ENCODE data around the gene STARD8.

Gene STARD8

DNA sequence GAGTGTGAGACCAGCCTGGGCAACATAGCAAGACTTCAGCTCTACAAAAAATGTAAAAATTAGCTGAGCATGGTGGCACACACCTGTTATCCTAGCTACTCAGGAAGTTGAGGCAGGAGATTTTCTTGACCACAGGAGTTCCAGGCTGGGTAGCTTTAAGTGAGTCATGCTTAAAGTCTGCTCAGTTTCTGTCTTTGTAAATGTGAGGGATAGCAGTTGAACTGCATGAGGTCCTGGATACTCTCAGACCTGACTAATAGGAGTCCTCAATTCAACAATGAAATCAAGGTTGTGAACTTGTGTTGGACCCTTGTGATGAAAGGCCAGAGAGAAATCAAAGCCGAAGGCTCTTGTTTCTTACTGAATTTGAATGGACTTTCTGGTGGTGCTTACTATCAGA is 45.2 kb downstream of the STARD8 start:
- no peak for DNase-seq
- Histone ChIP-seq H3K9me3 (no peaks in the 10 kb centered on the region), H3K36me3 (no peaks in the 10 kb centered on the region), H3K4me3 (ENCODE audit: low read depth, low read length) (no peak overlapping the region), H3K4me1 (no peaks in the 10 kb centered on the region), H3K27me3 (no peaks in the 10 kb centered on the region)
- TF ChIP-seq, protein P1, sequence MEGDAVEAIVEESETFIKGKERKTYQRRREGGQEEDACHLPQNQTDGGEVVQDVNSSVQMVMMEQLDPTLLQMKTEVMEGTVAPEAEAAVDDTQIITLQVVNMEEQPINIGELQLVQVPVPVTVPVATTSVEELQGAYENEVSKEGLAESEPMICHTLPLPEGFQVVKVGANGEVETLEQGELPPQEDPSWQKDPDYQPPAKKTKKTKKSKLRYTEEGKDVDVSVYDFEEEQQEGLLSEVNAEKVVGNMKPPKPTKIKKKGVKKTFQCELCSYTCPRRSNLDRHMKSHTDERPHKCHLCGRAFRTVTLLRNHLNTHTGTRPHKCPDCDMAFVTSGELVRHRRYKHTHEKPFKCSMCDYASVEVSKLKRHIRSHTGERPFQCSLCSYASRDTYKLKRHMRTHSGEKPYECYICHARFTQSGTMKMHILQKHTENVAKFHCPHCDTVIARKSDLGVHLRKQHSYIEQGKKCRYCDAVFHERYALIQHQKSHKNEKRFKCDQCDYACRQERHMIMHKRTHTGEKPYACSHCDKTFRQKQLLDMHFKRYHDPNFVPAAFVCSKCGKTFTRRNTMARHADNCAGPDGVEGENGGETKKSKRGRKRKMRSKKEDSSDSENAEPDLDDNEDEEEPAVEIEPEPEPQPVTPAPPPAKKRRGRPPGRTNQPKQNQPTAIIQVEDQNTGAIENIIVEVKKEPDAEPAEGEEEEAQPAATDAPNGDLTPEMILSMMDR (IDR thresholded peaks at IDR 0.05; ENCODE audit: low read depth, low read length), result no peak

DNA sequence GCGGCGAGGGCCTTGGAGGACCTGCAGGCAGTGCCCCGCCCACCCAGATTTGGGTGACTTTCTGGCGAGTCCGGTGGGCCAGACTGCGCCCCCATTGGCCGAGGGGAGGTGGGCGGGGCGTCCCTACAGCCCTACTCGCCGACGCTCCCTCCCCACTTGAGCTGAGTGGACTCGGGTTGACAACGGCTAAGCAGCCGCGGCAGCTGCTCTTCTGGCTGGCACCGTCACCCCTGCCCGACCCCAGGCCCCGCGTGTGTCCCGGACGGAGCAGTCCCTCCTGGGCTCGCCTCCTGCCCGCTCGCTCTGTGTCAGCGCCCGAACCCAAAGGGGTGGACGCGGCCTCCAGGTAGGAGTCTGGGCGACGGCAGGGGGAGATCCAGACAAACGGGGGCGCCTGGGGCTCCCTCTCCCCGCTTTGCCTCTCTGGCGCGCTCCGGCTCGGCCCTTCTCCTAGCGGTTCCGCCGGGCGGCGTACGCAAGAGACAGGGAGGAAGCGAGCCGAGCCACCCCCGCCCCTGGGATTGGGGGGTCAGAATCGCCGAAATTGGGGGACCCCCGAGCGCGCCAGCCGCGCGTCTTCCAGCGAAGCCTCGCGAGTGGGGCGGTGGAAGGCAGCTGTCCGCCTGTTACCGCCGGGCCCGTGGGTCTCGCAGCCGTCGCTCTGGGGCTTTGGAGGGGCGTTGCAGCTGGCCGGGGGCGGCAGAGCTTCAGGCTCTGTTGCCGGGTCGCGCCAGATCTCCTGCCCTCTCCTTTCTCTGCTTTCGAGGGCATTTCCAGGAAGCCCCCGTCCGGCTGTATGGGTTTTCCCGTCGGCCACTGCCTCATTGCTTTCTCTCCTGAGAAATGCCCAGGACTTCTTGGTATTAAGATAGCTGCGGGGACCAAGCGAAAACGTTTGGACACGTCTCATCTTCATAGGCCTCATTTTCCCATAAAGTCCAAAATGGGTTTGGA is 46.3 kb downstream of the STARD8 start:
- peak overlapping the region; percentile 44 for H3K4me3 ChIP-seq (ENCODE audit: low read depth, low read length)
- peak; percentile 71 for DNase-seq

DNA sequence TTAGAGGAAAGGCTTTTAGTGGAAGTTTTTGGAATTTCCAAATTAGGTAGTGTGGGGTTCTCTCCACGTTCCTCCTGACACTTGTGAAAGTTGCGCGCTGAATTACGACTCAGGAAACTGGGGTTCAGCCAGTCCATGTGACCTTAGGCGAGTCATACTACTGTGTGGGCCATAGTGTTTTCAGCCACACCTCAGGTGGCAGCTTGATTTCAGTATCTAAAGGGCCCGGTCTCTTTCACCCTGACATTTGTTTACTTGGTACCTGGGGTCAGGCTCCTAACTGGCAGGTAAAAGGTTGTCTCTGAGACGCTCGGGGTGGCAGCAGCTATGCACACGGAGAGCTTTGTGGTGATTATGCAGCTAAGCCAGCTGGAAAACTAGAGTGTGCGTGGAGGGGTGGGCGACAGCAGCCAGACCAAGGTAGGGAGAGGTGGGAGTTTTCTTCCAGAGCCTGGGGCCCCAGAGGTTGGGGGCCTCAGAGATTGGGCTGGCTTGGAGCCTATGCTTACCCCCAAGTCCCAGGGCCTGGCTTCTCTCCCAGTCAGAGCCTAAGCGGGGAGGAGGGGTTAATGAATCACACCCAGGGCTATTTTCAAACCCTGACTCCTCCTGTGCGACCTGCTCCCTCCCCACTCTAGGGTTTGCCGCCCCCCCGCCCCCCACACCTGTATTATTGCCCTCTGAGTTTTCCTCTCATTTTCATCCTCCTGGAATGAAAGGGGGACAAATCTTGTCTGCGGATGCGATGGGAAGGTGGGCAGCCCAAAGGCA is 47.2 kb downstream of the STARD8 start:
- H3K27me3 ChIP-seq, result no peaks in the 10 kb centered on the region
- H3K36me3 ChIP-seq, result no peaks in the 10 kb centered on the region
- DNase-seq, result no peak
- H3K4me3 ChIP-seq (ENCODE audit: low read depth, low read length), result no peak overlapping the region
- H3K4me1 ChIP-seq, result no peaks in the 10 kb centered on the region
- no peaks in the 10 kb centered on the region for H3K9me3 ChIP-seq
- TF ChIP-seq, protein P1 (IDR thresholded peaks at IDR 0.05; ENCODE audit: low read depth, low read length), result no peak

More for the DNA sequence above, 46.3 kb downstream of the STARD8 start:
- no peaks in the 10 kb centered on the region for H3K9me3 ChIP-seq
- H3K27me3 ChIP-seq, result no peaks in the 10 kb centered on the region
- H3K36me3 ChIP-seq, result no peaks in the 10 kb centered on the region
- no peaks in the 10 kb centered on the region for H3K4me1 ChIP-seq
- TF ChIP-seq, protein P1 (IDR thresholded peaks at IDR 0.05; ENCODE audit: low read depth, low read length), result no peak

DNA sequence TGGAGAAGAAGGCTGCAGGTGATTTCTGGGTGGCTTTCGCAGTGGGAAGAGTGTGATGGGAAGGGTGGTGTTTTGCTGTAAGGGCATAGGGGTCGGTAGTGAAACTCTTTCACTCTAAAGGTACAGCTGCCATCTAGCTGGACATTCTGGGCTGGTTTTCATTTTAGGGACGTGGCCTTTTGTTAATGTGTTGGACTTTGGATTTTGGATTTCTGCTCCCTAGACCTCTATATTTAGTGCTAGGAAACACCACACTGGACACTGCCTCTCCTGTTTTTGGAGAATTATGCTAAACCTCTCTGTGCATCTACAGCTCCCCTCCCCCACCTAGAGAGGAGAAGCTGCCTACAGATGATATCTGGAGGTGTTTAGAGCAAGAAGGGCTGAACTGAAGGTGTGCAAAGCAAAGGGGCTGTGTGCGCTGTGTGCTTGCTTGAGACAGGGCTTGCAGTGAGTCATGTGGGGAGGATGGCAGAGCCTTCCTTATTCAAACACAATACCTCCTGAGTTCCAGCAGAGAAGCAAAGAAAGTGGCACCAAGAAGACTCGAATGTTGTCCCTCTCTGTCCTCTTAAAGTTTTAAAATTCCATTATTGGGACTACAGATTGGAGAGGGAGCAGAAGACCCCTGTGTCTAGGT is 47.9 kb downstream of the STARD8 start:
- H3K4me3 ChIP-seq (ENCODE audit: low read depth, low read length), result no peak overlapping the region
- DNase-seq, result no peak
- no peaks in the 10 kb centered on the region for H3K27me3 ChIP-seq
- H3K36me3 ChIP-seq, result no peaks in the 10 kb centered on the region
- TF ChIP-seq, protein P1 (IDR thresholded peaks at IDR 0.05; ENCODE audit: low read depth, low read length), result no peak
- no peaks in the 10 kb centered on the region for H3K9me3 ChIP-seq
- H3K4me1 ChIP-seq, result no peaks in the 10 kb centered on the region

DNA sequence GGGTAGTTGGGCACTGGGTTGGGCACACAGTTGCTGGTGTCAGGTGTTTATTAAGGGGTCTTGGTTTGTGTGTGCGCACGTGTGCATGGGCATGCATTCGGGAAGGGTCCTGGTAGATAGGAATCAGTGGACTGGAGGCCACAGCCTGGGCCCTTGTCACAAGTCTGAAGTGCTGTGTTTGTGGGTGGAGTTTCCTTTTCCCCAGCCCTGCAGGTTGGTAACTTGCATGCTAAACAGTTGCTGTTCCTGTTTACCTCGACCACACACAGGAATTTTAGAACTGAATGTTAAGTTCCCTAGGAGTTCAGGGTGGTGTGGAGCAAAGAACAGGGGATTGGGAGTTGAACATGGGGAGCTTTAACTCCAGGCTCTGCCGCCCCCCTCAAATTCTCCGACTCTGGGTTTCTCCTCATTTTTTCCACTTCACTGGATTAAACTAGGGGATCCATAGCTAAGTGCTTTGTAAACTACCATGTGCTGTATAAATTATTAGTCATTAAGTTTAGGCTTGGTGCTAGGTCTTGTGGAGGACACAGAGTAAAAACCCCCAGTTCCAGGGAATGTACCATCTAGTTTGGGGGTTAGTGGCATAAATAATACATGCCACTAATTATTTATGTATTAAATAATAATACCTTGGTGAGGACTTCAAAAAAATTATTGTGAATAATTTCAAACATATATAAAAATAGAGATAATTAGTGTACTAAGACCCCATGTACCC is 49.0 kb downstream of the STARD8 start:
- Histone ChIP-seq H3K4me1 (no peaks in the 10 kb centered on the region), H3K9me3 (no peaks in the 10 kb centered on the region), H3K27me3 (no peaks in the 10 kb centered on the region), H3K36me3 (no peaks in the 10 kb centered on the region), H3K4me3 (ENCODE audit: low read depth, low read length) (no peak overlapping the region)
- no peak for DNase-seq
- TF ChIP-seq, protein P1 (IDR thresholded peaks at IDR 0.05; ENCODE audit: low read depth, low read length), result no peak
